Activated CD8-positive, alpha-beta memory T cell treated with anti-CD3 and anti-CD28 coated beads, Interleukin-2, amount 50 U/mL, for 48 hours (primary cell): Measurements from ENCODE around the gene ORAI2.

ENCODE experiments used
- DNase-seq: peaks from one replicate; pipeline ENCODE4 v3.0.0-alpha.2; 2020

The ORAI2 gene

DNA sequence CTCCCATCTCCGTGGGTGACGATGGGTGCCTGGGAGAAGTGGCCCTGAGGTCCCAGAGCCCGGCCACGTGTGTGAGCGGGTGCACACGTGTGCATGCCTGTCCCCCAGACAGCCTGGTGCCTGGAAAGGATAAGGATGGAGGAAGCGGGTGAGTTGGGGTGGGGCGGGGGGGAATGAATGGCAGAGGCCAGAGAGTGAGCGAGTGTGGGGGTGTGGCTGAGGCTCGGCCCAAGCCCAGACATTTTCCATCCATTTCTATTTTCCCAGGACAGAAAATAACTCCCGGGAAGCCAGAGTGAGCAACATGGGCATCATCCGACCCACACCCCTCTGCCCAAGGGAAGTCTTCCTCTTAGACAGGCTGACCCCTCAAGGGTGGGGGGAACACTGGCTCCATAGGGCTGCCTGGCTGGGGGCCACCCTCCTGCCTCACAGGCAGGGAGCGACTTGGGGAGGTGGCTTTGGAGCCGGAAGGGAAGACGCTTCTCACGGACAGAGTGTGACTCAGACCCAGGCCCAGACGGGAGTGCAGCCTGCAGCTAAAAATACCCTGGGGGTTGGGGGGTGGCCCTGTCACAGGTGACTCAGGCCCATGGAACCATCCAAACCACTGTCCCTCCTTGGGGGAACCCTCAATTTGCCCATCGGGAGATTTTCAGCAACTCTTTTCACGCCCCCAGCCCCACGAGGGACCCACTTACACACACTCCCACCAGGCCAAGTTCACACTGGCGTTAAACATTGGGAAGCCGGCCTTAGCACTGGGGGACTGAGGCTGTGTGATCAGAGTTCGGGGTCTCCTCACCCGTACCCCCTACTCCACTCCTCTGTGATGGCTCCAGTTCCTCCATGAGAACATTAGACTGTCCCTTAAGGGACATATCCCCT, 72.2 kb downstream of the ORAI2 start:
- peak; percentile 52 for DNase-seq
